ENCODE data around the gene CNN2. TPM values are rescaled to one million over a fixed set of nuclear protein-coding genes. Genes with fewer than 3 reads are reported as not detected.
A peak's percentile ranks its signal among the peaks of the same experiment; 100 is the strongest.

Gene CNN2
- total RNA-seq, 5 donors from 2014 or later (not counting 1 experiment from before 2014, with no cell fraction given), result 239 to 385 (median 314) TPM

DNA sequence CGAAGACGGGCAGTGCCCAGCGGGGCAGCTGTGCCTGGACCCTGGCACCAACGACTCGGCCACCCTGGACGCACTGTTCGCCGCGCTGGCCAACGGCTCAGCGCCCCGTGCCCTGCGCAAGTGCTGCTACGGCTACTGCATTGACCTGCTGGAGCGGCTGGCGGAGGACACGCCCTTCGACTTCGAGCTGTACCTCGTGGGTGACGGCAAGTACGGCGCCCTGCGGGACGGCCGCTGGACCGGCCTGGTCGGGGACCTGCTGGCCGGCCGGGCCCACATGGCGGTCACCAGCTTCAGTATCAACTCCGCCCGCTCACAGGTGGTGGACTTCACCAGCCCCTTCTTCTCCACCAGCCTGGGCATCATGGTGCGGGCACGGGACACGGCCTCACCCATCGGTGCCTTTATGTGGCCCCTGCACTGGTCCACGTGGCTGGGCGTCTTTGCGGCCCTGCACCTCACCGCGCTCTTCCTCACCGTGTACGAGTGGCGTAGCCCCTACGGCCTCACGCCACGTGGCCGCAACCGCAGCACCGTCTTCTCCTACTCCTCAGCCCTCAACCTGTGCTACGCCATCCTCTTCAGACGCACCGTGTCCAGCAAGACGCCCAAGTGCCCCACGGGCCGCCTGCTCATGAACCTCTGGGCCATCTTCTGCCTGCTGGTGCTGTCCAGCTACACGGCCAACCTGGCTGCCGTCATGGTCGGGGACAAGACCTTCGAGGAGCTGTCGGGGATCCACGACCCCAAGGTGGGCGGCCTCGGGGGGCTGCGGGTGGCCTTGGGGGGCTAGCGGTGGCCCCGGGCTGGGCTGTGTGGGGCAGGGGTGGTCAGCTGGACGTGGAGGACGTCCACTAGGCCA, 21.4 kb upstream of the CNN2 start:
- Mint-ChIP-seq H3K27ac (no peak overlapping the region), H3K27me3 (peaks cover 4 to 10% of the 10 kb centered on the region in 2 donors), H3K36me3 (no peaks in the 10 kb centered on the region), H3K4me1 (peaks cover 4 to 5% (median 5%) of the 10 kb centered on the region in 3 donors), H3K4me3 (no peak overlapping the region), H3K9me3 (no peaks in the 10 kb centered on the region)
- Histone ChIP-seq H3K36me3 (ENCODE audit: control insufficient read depth in 2 of 2, extremely low read depth in 1 of 2, insufficient read depth in 1 of 2, low read length in 1 of 2) (peaks cover under 1 to 7% of the 10 kb centered on the region in 2 donors), H3K4me3 (ENCODE audit: control insufficient read depth in 1 of 2, extremely low read depth in 1 of 2, low read length in 1 of 2) (no peak overlapping the region), H3K27ac (ENCODE audit: low read length) (no peak overlapping the region), H3K27me3 (replicated peaks in 1 of 2; ENCODE audit: control insufficient read depth in 2 of 2, extremely low read depth in 1 of 2, insufficient read depth in 2 of 2, low read length in 1 of 2) (peaks cover 0 to 30% of the 10 kb centered on the region in 2 experiments), H3K4me1 (ENCODE audit: control insufficient read depth in 1 of 2, extremely low read depth in 1 of 2, insufficient read depth in 2 of 2, low read length in 2 of 2) (peaks cover 0 to 16% of the 10 kb centered on the region in 2 experiments), H3K9me3 (no peaks in the 10 kb centered on the region)
- DNase-seq, result no peak
- ATAC-seq (replicated peaks in 1 of 4), result no peak
- ChIA-PET POLR2A (no interaction called here), CTCF (interaction anchor here in 1 of 2 donors (0.7 kb wide), 1 partner anchor 14 kb away, joined by 3 read pairs; no protein-coding TSS in a partner anchor)
- WGBS (ENCODE audit: insufficient coverage), result 94% methylated on average over 55 of the region's 70 CpGs

DNA sequence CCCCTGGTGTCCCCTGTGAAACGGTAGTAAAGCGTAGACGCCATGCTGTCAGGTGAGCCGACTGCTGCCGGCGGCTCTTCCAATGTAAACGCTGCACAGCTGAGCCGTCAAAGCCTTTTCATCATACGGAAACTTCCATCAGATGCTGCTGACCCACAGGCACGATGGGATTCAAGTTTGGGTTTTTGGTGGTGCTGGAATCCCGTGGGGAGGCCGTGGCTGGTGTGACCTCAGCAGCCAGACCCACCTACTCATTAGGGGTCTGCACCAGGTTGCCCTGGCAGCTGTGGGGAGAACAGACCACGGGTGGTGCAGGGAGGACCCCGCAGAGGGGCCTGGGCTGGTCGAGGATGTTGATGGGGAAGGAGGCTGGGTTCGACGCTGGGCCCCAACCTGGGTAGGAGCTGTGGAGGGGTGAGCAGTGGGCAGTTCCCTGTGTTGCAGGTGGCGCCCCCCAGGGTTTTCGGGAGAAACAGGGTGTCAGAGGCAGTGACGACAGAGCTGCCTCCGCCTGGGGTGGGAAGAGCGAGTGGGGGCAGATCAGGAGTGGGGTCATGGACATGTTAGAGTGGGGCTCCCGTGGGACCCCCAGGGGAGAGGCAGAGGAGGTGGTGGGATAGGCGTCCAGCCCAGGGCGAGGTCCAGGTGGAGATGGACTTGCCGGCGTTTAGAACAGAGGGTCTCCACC, 19.6 kb upstream of the CNN2 start:
- 87% methylated on average over 21 of the region's 27 CpGs for WGBS (ENCODE audit: insufficient coverage)
- Histone ChIP-seq H3K27ac (ENCODE audit: low read length) (no peak overlapping the region), H3K4me1 (ENCODE audit: control insufficient read depth in 1 of 2, extremely low read depth in 1 of 2, insufficient read depth in 2 of 2, low read length in 2 of 2) (peaks cover 0 to 2% of the 10 kb centered on the region in 2 experiments), H3K27me3 (replicated peaks in 1 of 2; ENCODE audit: control insufficient read depth in 2 of 2, extremely low read depth in 1 of 2, insufficient read depth in 2 of 2, low read length in 1 of 2) (peaks cover 0 to 17% of the 10 kb centered on the region in 2 experiments), H3K36me3 (ENCODE audit: control insufficient read depth in 2 of 2, extremely low read depth in 1 of 2, insufficient read depth in 1 of 2, low read length in 1 of 2) (peaks cover 8 to 13% of the 10 kb centered on the region in 2 donors), H3K9me3 (no peaks in the 10 kb centered on the region), H3K4me3 (ENCODE audit: control insufficient read depth in 1 of 2, extremely low read depth in 1 of 2, low read length in 1 of 2) (no peak overlapping the region)
- ATAC-seq (replicated peaks in 1 of 4) (no peak), DNase-seq (no peak)
- CTCF ChIA-PET, result no interaction called here
- Mint-ChIP-seq H3K4me3 (no peak overlapping the region), H3K4me1 (peaks cover 0 to 5% (median 0%) of the 10 kb centered on the region in 3 donors), H3K9me3 (no peaks in the 10 kb centered on the region), H3K27me3 (peaks cover 4 to 5% of the 10 kb centered on the region in 2 donors), H3K36me3 (no peaks in the 10 kb centered on the region), H3K27ac (no peak overlapping the region)
- POLR2A ChIA-PET, result no interaction called here

DNA sequence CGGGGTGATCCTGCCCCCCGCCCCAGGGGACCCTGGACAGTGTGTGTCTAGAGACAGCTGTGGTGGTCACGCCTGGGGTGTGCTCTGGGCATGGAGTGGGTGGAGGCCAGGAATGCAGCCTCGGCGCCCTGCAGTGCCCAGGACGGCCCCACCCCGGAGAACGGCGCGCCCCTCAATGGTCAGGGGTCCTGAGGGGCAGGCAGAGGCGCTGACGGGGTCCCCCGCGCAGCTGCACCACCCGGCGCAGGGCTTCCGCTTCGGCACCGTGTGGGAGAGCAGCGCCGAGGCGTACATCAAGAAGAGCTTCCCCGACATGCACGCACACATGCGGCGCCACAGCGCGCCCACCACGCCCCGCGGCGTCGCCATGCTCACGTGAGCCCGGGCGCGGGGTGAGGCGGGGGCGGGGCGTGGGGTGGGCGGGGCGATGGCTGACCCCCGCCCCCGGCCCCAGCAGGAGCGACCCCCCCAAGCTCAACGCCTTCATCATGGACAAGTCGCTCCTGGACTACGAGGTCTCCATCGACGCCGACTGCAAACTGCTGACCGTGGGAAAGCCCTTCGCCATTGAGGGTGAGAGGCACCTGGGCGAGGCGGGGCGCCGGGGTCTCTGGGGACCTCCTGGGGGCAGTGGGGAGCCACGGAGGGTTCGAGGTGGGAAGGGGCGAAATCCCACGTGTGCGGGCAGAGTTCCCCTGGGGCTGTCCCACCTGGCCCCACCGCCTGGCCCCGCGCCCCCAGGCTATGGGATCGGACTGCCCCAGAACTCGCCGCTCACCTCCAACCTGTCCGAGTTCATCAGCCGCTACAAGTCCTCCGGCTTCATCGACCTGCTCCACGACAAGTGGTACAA, 18.8 kb upstream of the CNN2 start:
- H3K4me1 ChIP-seq (ENCODE audit: control insufficient read depth in 1 of 2, extremely low read depth in 1 of 2, insufficient read depth in 2 of 2, low read length in 2 of 2), result no peaks in the 10 kb centered on the region
- CTCF ChIA-PET, result no interaction called here
- peaks cover 0 to 10% of the 10 kb centered on the region in 2 experiments for H3K27me3 ChIP-seq (replicated peaks in 1 of 2; ENCODE audit: control insufficient read depth in 2 of 2, extremely low read depth in 1 of 2, insufficient read depth in 2 of 2, low read length in 1 of 2)
- H3K4me1 Mint-ChIP-seq, result peaks cover 0 to 2% (median 0%) of the 10 kb centered on the region in 3 donors
- 95% methylated on average over 59 of the region's 73 CpGs for WGBS (ENCODE audit: insufficient coverage)
- no peaks in the 10 kb centered on the region for H3K36me3 Mint-ChIP-seq
- H3K27ac ChIP-seq (ENCODE audit: low read length), result no peak overlapping the region
- ATAC-seq (replicated peaks in 1 of 4), result no peak
- H3K27ac Mint-ChIP-seq, result no peak overlapping the region
- no peak overlapping the region for H3K4me3 Mint-ChIP-seq
- no peaks in the 10 kb centered on the region for H3K9me3 Mint-ChIP-seq
- H3K36me3 ChIP-seq (ENCODE audit: control insufficient read depth in 2 of 2, extremely low read depth in 1 of 2, insufficient read depth in 1 of 2, low read length in 1 of 2), result peaks cover 13 to 16% of the 10 kb centered on the region in 2 donors
- H3K27me3 Mint-ChIP-seq, result peaks cover 1 to 2% of the 10 kb centered on the region in 2 donors
- no peak for DNase-seq
- H3K4me3 ChIP-seq (ENCODE audit: control insufficient read depth in 1 of 2, extremely low read depth in 1 of 2, low read length in 1 of 2), result no peak overlapping the region
- POLR2A ChIA-PET, result interaction anchor here in 1 of 2 donors (0.6 kb wide), 1 partner anchor 89 kb away, joined by 4 read pairs; no protein-coding TSS in a partner anchor
- no peaks in the 10 kb centered on the region for H3K9me3 ChIP-seq

DNA sequence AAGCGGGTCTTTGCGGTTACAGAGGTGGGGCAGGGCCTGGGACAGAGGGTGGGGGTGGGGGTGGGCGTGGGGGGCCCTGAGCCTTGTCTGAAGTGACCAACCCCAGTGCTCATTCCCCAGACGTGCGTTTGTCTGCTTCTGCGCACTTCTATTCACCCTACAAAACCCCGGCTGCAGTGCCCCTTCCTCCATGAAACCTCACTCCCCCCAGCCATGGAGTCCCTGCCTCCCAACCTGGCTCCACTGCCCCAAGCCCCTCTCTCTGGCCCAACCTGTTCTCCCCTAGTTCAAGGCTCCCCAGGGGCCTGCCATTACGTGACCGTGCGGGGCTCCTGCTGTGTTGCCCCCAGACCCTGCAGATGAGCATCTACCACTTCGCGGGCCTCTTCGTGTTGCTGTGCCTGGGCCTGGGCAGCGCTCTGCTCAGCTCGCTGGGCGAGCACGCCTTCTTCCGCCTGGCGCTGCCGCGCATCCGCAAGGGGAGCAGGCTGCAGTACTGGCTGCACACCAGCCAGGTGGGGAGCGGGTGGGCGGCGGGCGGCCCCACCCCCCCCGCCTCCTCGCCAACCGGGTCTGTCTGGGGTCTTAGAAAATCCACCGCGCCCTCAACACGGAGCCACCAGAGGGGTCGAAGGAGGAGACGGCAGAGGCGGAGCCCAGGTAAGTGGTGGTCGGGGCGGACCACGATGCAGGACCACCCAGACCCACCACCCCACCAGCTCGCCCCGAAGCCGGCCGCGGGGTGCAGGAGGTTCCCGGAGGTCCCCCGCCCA, 18.0 kb upstream of the CNN2 start:
- 93% methylated on average over 27 of the region's 45 CpGs for WGBS (ENCODE audit: insufficient coverage)
- Mint-ChIP-seq H3K27me3 (no peaks in the 10 kb centered on the region), H3K4me3 (no peak overlapping the region), H3K36me3 (no peaks in the 10 kb centered on the region), H3K27ac (no peak overlapping the region), H3K9me3 (no peaks in the 10 kb centered on the region), H3K4me1 (no peaks in the 10 kb centered on the region)
- DNase-seq (no peak), ATAC-seq (replicated peaks in 1 of 4) (no peak)
- Histone ChIP-seq H3K36me3 (ENCODE audit: control insufficient read depth in 2 of 2, extremely low read depth in 1 of 2, insufficient read depth in 1 of 2, low read length in 1 of 2) (peaks cover 14 to 23% of the 10 kb centered on the region in 2 donors), H3K4me3 (ENCODE audit: control insufficient read depth in 1 of 2, extremely low read depth in 1 of 2, low read length in 1 of 2) (no peak overlapping the region), H3K27me3 (replicated peaks in 1 of 2; ENCODE audit: control insufficient read depth in 2 of 2, extremely low read depth in 1 of 2, insufficient read depth in 2 of 2, low read length in 1 of 2) (peaks cover 0 to 6% of the 10 kb centered on the region in 2 experiments), H3K4me1 (ENCODE audit: control insufficient read depth in 1 of 2, extremely low read depth in 1 of 2, insufficient read depth in 2 of 2, low read length in 2 of 2) (no peaks in the 10 kb centered on the region), H3K9me3 (no peaks in the 10 kb centered on the region), H3K27ac (ENCODE audit: low read length) (no peak overlapping the region)
- POLR2A ChIA-PET, result no interaction called here
- CTCF ChIA-PET, result no interaction called here

DNA sequence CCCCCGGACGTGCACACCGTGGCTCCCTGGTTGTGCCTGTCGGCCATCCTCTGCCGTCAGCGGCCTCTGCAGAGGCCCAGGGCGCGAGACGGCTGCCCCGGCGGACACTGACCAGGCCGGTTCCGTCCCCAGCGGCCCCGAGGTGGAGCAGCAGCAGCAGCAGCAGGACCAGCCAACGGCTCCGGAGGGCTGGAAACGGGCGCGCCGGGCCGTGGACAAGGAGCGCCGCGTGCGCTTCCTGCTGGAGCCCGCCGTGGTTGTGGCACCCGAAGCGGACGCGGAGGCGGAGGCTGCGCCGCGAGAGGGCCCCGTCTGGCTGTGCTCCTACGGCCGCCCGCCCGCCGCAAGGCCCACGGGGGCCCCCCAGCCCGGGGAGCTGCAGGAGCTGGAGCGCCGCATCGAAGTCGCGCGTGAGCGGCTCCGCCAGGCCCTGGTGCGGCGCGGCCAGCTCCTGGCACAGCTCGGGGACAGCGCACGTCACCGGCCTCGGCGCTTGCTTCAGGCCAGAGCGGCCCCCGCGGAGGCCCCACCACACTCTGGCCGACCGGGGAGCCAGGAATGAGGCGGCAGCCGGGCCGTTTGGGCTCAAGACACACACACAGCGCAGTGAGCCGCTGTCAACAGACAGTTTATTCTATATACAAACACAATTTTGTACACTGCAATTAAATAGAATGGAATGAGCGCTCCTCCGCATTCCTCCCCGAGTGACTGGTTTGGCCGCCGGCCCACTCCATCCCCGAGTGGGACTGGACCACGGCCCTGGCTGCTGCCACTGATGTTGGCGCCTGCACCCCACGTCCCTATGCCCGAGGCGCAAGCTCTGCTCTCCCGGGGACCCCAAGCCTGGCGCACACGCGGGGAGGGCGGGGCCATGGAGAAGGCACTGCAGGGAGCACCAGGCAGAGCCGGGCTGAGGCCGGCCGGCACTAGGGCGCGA, 17.1 kb upstream of the CNN2 start:
- no peak for DNase-seq
- H3K27ac ChIP-seq (ENCODE audit: low read length), result no peak overlapping the region
- no peak overlapping the region for H3K4me3 Mint-ChIP-seq
- CTCF ChIA-PET, result no interaction called here
- POLR2A ChIA-PET, result no interaction called here
- no peak overlapping the region for H3K27ac Mint-ChIP-seq
- H3K4me1 Mint-ChIP-seq, result peaks cover 0 to 2% (median 2%) of the 10 kb centered on the region in 3 donors
- H3K27me3 ChIP-seq (replicated peaks in 1 of 2; ENCODE audit: control insufficient read depth in 2 of 2, extremely low read depth in 1 of 2, insufficient read depth in 2 of 2, low read length in 1 of 2), result no peaks in the 10 kb centered on the region
- ATAC-seq (replicated peaks in 1 of 4), result peak in 1 of 4 experiments; percentile 3
- H3K4me3 ChIP-seq (ENCODE audit: control insufficient read depth in 1 of 2, extremely low read depth in 1 of 2, low read length in 1 of 2), result no peak overlapping the region
- H3K9me3 ChIP-seq, result no peaks in the 10 kb centered on the region
- WGBS (ENCODE audit: insufficient coverage), result 92% methylated on average over 72 of the region's 92 CpGs
- no peaks in the 10 kb centered on the region for H3K27me3 Mint-ChIP-seq
- no peaks in the 10 kb centered on the region for H3K9me3 Mint-ChIP-seq
- no peaks in the 10 kb centered on the region for H3K36me3 Mint-ChIP-seq
- H3K4me1 ChIP-seq (ENCODE audit: control insufficient read depth in 1 of 2, extremely low read depth in 1 of 2, insufficient read depth in 2 of 2, low read length in 2 of 2), result peaks cover 0 to 5% of the 10 kb centered on the region in 2 experiments
- H3K36me3 ChIP-seq (ENCODE audit: control insufficient read depth in 2 of 2, extremely low read depth in 1 of 2, insufficient read depth in 1 of 2, low read length in 1 of 2), result peaks cover 19 to 31% of the 10 kb centered on the region in 2 donors

Measured in T-cell (primary cell).